Measurements from ENCODE around the gene ALDH9A1.
"Not testable (repeated sequence)": the region's sequence is repeated elsewhere in the genome, so short reads cannot be mapped to it uniquely, and the experiment has no call there.

Gene ALDH9A1

GRCh38 chr1:165658766-165659580, 39.4 kb downstream of the ALDH9A1 start:
- H2AK5ac ChIP-seq (ENCODE audit: low read length); H3K9ac ChIP-seq (ENCODE audit: low read length); H3K23ac ChIP-seq (ENCODE audit: low read length); H2AFZ ChIP-seq (ENCODE audit: insufficient read depth, low read length, poor library complexity); H3K14ac ChIP-seq (ENCODE audit: low read length); H4K91ac ChIP-seq (ENCODE audit: low read depth, low read length); H3K4ac ChIP-seq (ENCODE audit: low read depth, low read length); H3K18ac ChIP-seq (ENCODE audit: low read length); H2BK5ac ChIP-seq (ENCODE audit: low read depth, low read length, poor library complexity); H2BK12ac ChIP-seq (ENCODE audit: low read length); H3K79me1 ChIP-seq (ENCODE audit: low read length); H3K27ac ChIP-seq (ENCODE audit: low read depth, low read length); H3K4me1 ChIP-seq (ENCODE audit: control insufficient read depth in 1 of 2, insufficient read depth in 2 of 2, low read length in 2 of 2); H3K4me2 ChIP-seq (ENCODE audit: low read length); H4K8ac ChIP-seq (ENCODE audit: low read depth, low read length); H3K79me2 ChIP-seq (ENCODE audit: control insufficient read depth, insufficient read depth, low read length, poor library complexity); H3K27me3 ChIP-seq (ENCODE audit: insufficient read depth, low read length); H2BK120ac ChIP-seq (ENCODE audit: insufficient read depth, low read length, poor library complexity); DNase-seq; H3K9me3 ChIP-seq (ENCODE audit: insufficient read depth, low read depth, low read length); H4K12ac ChIP-seq (ENCODE audit: low read depth, low read length); H3K4me3 ChIP-seq (ENCODE audit: low read depth, low read length): not testable (repeated sequence)
- no CpG with 5 or more reads among the region's 9 CpGs for WGBS (ENCODE audit: extremely low coverage, insufficient coverage, insufficient read length)
- peaks cover 3 to 21% of the 10 kb centered on the region in 2 experiments for H3K36me3 ChIP-seq (ENCODE audit: control insufficient read depth in 1 of 2, insufficient read depth in 2 of 2, low read length in 2 of 2)

GRCh38 chr1:165650981-165651625, 47.3 kb downstream of the ALDH9A1 start:
- Histone ChIP-seq H3K27ac (ENCODE audit: low read depth, low read length) (no peak overlapping the region), H2AK5ac (ENCODE audit: low read length) (no peak overlapping the region), H2BK12ac (ENCODE audit: low read length) (no peak overlapping the region), H3K9ac (ENCODE audit: low read length) (no peak overlapping the region), H4K8ac (ENCODE audit: low read depth, low read length) (no peak overlapping the region), H3K27me3 (ENCODE audit: insufficient read depth, low read length) (no peaks in the 10 kb centered on the region), H3K14ac (ENCODE audit: low read length) (no peak overlapping the region), H3K4me2 (ENCODE audit: low read length) (no peak overlapping the region), H3K79me2 (ENCODE audit: control insufficient read depth, insufficient read depth, low read length, poor library complexity) (no peaks in the 10 kb centered on the region), H3K18ac (ENCODE audit: low read length) (no peak overlapping the region), H3K4ac (ENCODE audit: low read depth, low read length) (no peak overlapping the region), H2BK5ac (ENCODE audit: low read depth, low read length, poor library complexity) (no peak overlapping the region), H4K91ac (ENCODE audit: low read depth, low read length) (no peak overlapping the region), H2AFZ (ENCODE audit: insufficient read depth, low read length, poor library complexity) (no peak overlapping the region), H3K4me1 (ENCODE audit: control insufficient read depth in 1 of 2, insufficient read depth in 2 of 2, low read length in 2 of 2) (peaks cover 0 to 3% of the 10 kb centered on the region in 2 experiments), H3K23ac (ENCODE audit: low read length) (no peak overlapping the region), H3K36me3 (ENCODE audit: control insufficient read depth in 1 of 2, insufficient read depth in 2 of 2, low read length in 2 of 2) (peaks cover 13 to 24% of the 10 kb centered on the region in 2 experiments), H3K4me3 (ENCODE audit: low read depth, low read length) (no peak overlapping the region), H2BK120ac (ENCODE audit: insufficient read depth, low read length, poor library complexity) (no peak overlapping the region), H3K79me1 (ENCODE audit: low read length) (no peaks in the 10 kb centered on the region), H4K12ac (ENCODE audit: low read depth, low read length) (no peak overlapping the region), H3K9me3 (ENCODE audit: insufficient read depth, low read depth, low read length) (peaks cover 2% of the 10 kb centered on the region)
- DNase-seq = no peak
- WGBS (ENCODE audit: extremely low coverage, insufficient coverage, insufficient read length) = no CpG with 5 or more reads among the region's 9 CpGs

GRCh38 chr1:165648919-165649572, 49.3 kb downstream of the ALDH9A1 start:
- Histone ChIP-seq H3K36me3 (ENCODE audit: control insufficient read depth in 1 of 2, insufficient read depth in 2 of 2, low read length in 2 of 2) (peaks cover 13 to 18% of the 10 kb centered on the region in 2 experiments), H3K27me3 (ENCODE audit: insufficient read depth, low read length) (no peaks in the 10 kb centered on the region), H2AK5ac (ENCODE audit: low read length) (no peak overlapping the region), H4K8ac (ENCODE audit: low read depth, low read length) (no peak overlapping the region), H2BK5ac (ENCODE audit: low read depth, low read length, poor library complexity) (no peak overlapping the region), H2AFZ (ENCODE audit: insufficient read depth, low read length, poor library complexity) (no peak overlapping the region), H3K4me2 (ENCODE audit: low read length) (no peak overlapping the region), H3K4me3 (ENCODE audit: low read depth, low read length) (no peak overlapping the region), H3K4ac (ENCODE audit: low read depth, low read length) (no peak overlapping the region), H3K9ac (ENCODE audit: low read length) (no peak overlapping the region), H3K9me3 (ENCODE audit: insufficient read depth, low read depth, low read length) (peaks cover 2% of the 10 kb centered on the region), H3K4me1 (ENCODE audit: control insufficient read depth in 1 of 2, insufficient read depth in 2 of 2, low read length in 2 of 2) (peaks cover 0 to 3% of the 10 kb centered on the region in 2 experiments), H2BK120ac (ENCODE audit: insufficient read depth, low read length, poor library complexity) (no peak overlapping the region), H4K91ac (ENCODE audit: low read depth, low read length) (no peak overlapping the region), H2BK12ac (ENCODE audit: low read length) (no peak overlapping the region), H3K27ac (ENCODE audit: low read depth, low read length) (no peak overlapping the region), H3K79me1 (ENCODE audit: low read length) (no peaks in the 10 kb centered on the region), H3K23ac (ENCODE audit: low read length) (no peak overlapping the region), H3K79me2 (ENCODE audit: control insufficient read depth, insufficient read depth, low read length, poor library complexity) (no peaks in the 10 kb centered on the region), H3K18ac (ENCODE audit: low read length) (no peak overlapping the region), H3K14ac (ENCODE audit: low read length) (no peak overlapping the region), H4K12ac (ENCODE audit: low read depth, low read length) (no peak overlapping the region)
- WGBS (ENCODE audit: extremely low coverage, insufficient coverage, insufficient read length) = no CpG with 5 or more reads among the region's 7 CpGs
- DNase-seq = no peak

- Histone ChIP-seq H3K23ac (ENCODE audit: low read length) (no peak overlapping the region), H3K4me1 (ENCODE audit: control insufficient read depth in 1 of 2, insufficient read depth in 2 of 2, low read length in 2 of 2) (peaks cover 0 to 3% of the 10 kb centered on the region in 2 experiments), H3K79me1 (ENCODE audit: low read length) (no peaks in the 10 kb centered on the region), H2AK5ac (ENCODE audit: low read length) (no peak overlapping the region), H3K27ac (ENCODE audit: low read depth, low read length) (no peak overlapping the region), H4K12ac (ENCODE audit: low read depth, low read length) (no peak overlapping the region), H2BK12ac (ENCODE audit: low read length) (no peak overlapping the region), H3K27me3 (ENCODE audit: insufficient read depth, low read length) (no peaks in the 10 kb centered on the region), H4K8ac (ENCODE audit: low read depth, low read length) (no peak overlapping the region), H2BK5ac (ENCODE audit: low read depth, low read length, poor library complexity) (no peak overlapping the region), H3K4ac (ENCODE audit: low read depth, low read length) (no peak overlapping the region), H3K18ac (ENCODE audit: low read length) (no peak overlapping the region), H4K91ac (ENCODE audit: low read depth, low read length) (no peak overlapping the region), H3K14ac (ENCODE audit: low read length) (no peak overlapping the region), H2AFZ (ENCODE audit: insufficient read depth, low read length, poor library complexity) (no peak overlapping the region), H3K9ac (ENCODE audit: low read length) (no peak overlapping the region), H3K4me3 (ENCODE audit: low read depth, low read length) (no peak overlapping the region), H3K79me2 (ENCODE audit: control insufficient read depth, insufficient read depth, low read length, poor library complexity) (no peaks in the 10 kb centered on the region), H3K9me3 (ENCODE audit: insufficient read depth, low read depth, low read length) (peaks cover 2% of the 10 kb centered on the region), H2BK120ac (ENCODE audit: insufficient read depth, low read length, poor library complexity) (no peak overlapping the region), H3K36me3 (ENCODE audit: control insufficient read depth in 1 of 2, insufficient read depth in 2 of 2, low read length in 2 of 2) (peaks cover 9 to 14% of the 10 kb centered on the region in 2 experiments), H3K4me2 (ENCODE audit: low read length) (no peak overlapping the region)
- WGBS (ENCODE audit: extremely low coverage, insufficient coverage, insufficient read length) = no CpG with 5 or more reads among the region's 4 CpGs
- DNase-seq = no peak
These were observed 50.4 kb downstream of the ALDH9A1 start for GRCh38 chr1:165647970-165648369.

Measured in trophoblast cell (in vitro differentiated cells and primary cell).